IPS-NIHi7 (cell line): ENCODE data around the gene PCF11.

Experiments
- DNase-seq: peaks from one replicate; pipeline ENCODE4 v3.0.0; 2012; ENCODE audit warnings: mixed read lengths; ENCODE audit errors: extremely low spot score

The PCF11 gene

GRCh38 chr11:83156144-83156995 lies 561 bp upstream of the PCF11 start:
- peak; percentile 96 for DNase-seq

- DNase-seq: peak; percentile 40
Measured at GRCh38 chr11:83157594-83158356, 844 bp downstream of the PCF11 start.

DNA sequence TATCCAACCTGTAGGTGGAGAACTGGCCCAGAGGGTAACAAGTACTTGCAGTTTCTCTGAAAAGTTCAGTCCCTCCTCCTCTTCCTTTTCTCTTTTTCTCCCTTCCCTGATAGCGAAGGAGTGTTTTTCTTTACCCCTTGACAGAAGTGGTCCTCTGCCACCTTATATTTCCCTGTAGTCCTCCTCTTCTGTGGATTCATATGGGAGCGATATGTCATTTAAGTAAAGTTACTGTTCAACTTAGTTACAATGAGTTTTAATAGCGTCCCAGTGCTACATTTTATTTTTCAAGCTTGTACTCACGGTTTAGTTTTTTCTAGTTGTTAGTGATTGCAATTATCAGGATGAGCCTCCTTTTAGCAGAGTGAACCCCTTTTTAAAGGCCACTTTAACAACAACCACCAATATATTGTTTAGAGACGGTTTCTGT lies 1.4 kb downstream of the PCF11 start:
- DNase-seq: no peak

GRCh38 chr11:83158965-83159901 lies 2.3 kb downstream of the PCF11 start:
- DNase-seq: no peak

GRCh38 chr11:83159902-83160865 lies 3.3 kb downstream of the PCF11 start:
- no peak for DNase-seq

GRCh38 chr11:83161610-83162199 lies 4.8 kb downstream of the PCF11 start:
- no peak for DNase-seq

DNA sequence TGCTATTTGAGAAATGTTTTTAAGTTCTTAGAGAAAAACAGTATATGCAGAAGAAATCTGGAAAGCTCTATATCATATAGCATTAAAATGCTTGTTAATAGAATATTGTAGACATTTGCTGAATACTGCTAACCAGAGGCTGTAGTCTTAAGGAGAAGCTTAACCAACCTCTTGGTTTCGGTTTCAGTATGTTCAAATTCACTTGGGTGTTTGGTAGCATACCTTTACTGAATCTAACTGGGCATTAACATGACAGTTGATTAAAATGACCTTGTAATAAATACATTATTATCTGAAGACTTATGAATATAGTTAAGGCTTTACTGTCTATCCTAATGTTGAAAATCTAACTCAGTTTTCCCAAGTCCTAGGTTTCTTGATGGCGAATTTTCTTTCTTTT lies 5.4 kb downstream of the PCF11 start:
- DNase-seq: no peak

GRCh38 chr11:83166193-83166866 lies 9.4 kb downstream of the PCF11 start:
- DNase-seq: no peak

DNA sequence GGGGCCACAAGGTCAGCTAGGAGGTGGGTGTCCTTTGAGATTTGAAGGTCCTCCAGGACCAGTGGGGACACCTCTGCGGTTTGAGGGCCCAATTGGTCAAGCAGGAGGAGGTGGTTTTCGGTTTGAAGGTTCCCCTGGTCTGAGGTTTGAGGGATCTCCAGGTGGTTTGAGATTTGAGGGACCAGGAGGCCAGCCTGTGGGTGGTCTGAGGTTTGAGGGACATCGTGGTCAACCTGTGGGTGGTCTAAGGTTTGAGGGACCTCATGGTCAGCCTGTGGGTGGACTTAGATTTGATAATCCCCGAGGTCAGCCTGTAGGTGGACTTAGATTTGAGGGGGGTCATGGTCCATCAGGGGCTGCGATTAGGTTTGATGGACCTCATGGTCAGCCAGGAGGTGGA lies 11.8 kb downstream of the PCF11 start:
- DNase-seq: no peak

DNA sequence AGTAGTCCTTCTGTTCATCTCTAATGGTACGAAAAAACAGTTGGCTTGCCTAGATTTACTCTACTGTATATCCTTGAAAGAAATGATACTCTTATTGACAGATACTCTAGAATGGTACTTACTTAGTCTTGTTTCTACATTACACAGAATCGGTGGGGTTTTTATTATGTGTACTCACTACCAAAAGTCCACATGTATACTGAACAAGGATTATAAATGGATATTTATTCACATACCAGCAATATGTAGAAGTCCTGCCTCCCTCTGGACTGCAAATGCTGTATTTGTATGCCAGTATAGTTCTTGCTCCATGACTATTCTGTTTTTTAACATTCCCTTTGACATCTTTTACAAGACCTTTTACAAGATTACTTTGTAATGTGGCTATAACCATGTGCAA lies 13.9 kb downstream of the PCF11 start:
- no peak for DNase-seq

GRCh38 chr11:83172551-83172950 lies 15.6 kb downstream of the PCF11 start:
- no peak for DNase-seq

DNA sequence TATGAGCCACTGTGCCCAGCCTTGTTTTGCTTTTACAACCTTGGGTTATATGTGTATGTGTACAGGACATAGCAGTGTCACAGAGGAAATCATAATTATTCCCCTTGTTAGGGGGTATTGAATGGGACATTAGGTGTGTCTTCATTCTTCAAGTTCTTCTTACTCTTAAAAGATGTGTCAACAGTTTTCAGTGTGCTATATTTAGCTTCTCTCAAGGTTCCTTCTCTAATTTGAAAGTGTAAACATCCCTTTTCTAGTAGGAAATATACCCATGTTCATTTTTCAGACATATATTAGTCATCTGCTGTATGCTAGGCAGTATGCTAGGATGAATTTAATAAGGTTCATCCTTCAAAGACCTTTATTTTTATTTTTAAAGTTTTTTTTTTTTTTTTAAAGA lies 17.1 kb downstream of the PCF11 start:
- DNase-seq: no peak

DNA sequence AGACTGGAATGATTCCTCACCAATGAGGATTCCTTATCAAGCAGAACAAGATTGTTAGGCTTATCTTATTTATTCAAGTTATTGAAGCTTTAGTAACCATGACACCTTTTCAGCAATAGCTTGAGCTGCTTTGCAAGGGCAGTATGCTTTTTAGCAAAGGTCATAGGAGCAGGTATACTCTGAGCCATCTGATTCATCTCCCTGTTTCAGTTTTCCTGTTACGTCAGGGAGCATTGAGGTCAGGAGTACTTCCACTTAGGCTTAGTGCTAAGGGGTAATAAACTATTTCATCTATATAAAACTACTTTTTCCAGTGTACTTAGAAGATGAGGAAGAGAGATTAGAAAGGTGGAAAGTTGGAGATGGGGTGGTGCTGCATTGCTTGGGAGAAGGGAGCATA lies 18.9 kb downstream of the PCF11 start:
- DNase-seq: no peak

- DNase-seq: no peak
Measured at GRCh38 chr11:83181815-83182214, 24.9 kb downstream of the PCF11 start.

- DNase-seq: no peak
Measured at GRCh38 chr11:83185767-83186166, 28.8 kb downstream of the PCF11 start.

GRCh38 chr11:83187465-83187864 lies 30.5 kb downstream of the PCF11 start:
- DNase-seq: no peak

DNA sequence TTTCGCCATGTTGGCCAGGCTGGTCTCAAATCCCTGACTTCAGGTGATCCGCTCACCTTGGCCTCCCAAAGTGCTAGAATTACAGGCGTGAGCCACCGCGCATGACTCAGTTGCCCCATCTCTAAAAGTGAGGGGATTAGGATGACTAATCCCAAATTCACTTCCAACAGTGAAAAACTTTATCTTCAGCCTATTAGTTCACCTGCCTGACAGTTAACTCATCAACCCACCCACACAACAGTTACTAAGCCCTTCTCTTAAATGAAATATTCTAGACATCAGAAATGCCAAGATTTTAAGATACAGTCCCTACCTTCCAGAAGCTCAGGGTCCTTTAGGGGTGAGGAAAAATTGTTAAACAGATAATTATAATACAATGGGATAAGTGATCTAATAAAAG lies 34.6 kb downstream of the PCF11 start:
- no peak for DNase-seq

DNA sequence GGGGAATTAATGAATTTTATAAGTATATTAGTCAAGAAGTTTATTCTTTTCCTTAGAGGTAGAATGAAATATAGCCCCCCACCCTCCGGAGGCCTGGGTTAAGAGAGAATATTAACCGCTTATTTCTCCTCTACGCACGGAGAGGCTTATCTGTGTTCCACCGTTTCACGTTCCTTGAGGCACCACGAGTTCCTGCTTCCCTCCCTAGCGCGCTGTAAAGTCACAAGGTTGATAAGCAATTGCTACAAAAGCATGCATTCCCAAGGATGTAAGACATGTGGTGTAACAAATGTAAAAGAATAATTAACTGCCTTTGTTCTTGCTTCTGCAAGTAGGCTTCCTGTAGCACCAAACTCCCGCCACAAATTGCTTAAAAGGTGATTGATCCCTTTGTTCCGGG lies 35.1 kb downstream of the PCF11 start:
- no peak for DNase-seq

GRCh38 chr11:83192606-83193245 lies 35.8 kb downstream of the PCF11 start:
- DNase-seq: no peak
